T-cell (primary cell): ENCODE measurements around the gene CCBE1. TPM values are rescaled to one million over a fixed set of nuclear protein-coding genes. Genes with fewer than 3 reads are reported as not detected.

Source experiments
- ATAC-seq, 4 experiments: fragments of 200-7000 bp in 3 of 4; fragments of 150-1000 bp in 1 of 4; cut with Tn5 transposase; replicated peaks in 1 of 4; 1 replicate in 3 of 4; 2 replicates in 1 of 4; pipeline ENCODE4 v1.10.0; 2021; ENCODE audit warnings: moderate library complexity in 3 of 4, mild to moderate bottlenecking in 2 of 4, moderate number of reproducible peaks in 1 of 4
- CTCF ChIA-PET, 2 donors: fragments of 300-600 bp; sonication (Branson Sonifier 250); formaldehyde crosslinking; loops; one replicate each; lab custom pipeline; 2022; ENCODE audit warnings: antibody characterized with exemption in 2 of 2; lab: Charles Lee
- POLR2A ChIA-PET, 2 donors: fragments of 300-600 bp; sonication (Branson Sonifier 250); formaldehyde crosslinking; loops; one replicate each; lab custom pipeline; 2022; ENCODE audit warnings: antibody characterized with exemption in 2 of 2; lab: Charles Lee
- DNase-seq, 35 experiments: peaks; one replicate each; pipeline versions ENCODE4 v3.0.0 to v3.0.0-alpha.2; 2013 to 2023
- H3K27ac ChIP-seq: one replicate; pipeline ENCODE4 v1.5.1; 2013; ENCODE audit warnings: low read length
- H3K27me3 ChIP-seq, 2 experiments: replicated peaks in 1 of 2; 1 replicate in 1 of 2; 2 replicates in 1 of 2; pipeline versions ENCODE4 v1.6.1 to v1.7.0; 2013; ENCODE audit warnings: low read length in 1 of 2, mixed read lengths in 1 of 2; ENCODE audit not compliant: control insufficient read depth in 2 of 2, insufficient read depth in 2 of 2; ENCODE audit errors: extremely low read depth in 1 of 2
- H3K36me3 ChIP-seq, 2 donors: 1 replicate in 1 of 2; 2 replicates in 1 of 2; pipeline versions ENCODE4 v1.6.1 to v1.7.0; 2013; ENCODE audit warnings: low read length in 1 of 2; ENCODE audit not compliant: control insufficient read depth in 2 of 2, insufficient read depth in 1 of 2; ENCODE audit errors: extremely low read depth in 1 of 2
- H3K4me1 ChIP-seq, 2 experiments: 1 replicate in 1 of 2; 2 replicates in 1 of 2; pipeline versions ENCODE4 v1.6.1 to v1.7.0; 2013; ENCODE audit warnings: low read length in 2 of 2, mixed read lengths in 1 of 2; ENCODE audit not compliant: insufficient read depth in 2 of 2, control insufficient read depth in 1 of 2; ENCODE audit errors: extremely low read depth in 1 of 2
- H3K4me3 ChIP-seq, 2 donors: 1 replicate in 1 of 2; 2 replicates in 1 of 2; pipeline versions ENCODE4 v1.5.1 to v1.7.0; 2013; ENCODE audit warnings: mild to moderate bottlenecking in 2 of 2, low read length in 1 of 2, moderate library complexity in 1 of 2; ENCODE audit not compliant: control insufficient read depth in 1 of 2; ENCODE audit errors: extremely low read depth in 1 of 2
- H3K9me3 ChIP-seq: 2 replicates; pipeline ENCODE4 v1.7.0; 2013
- H3K27ac Mint-ChIP-seq, 2 donors: one replicate each; pipeline ENCODE4 v1.8.0; 2020 to 2021; ENCODE audit warnings: mild to moderate bottlenecking in 2 of 2, mixed read lengths in 2 of 2
- H3K27me3 Mint-ChIP-seq, 2 donors: one replicate each; pipeline ENCODE4 v1.8.0; 2021 to 2022; ENCODE audit warnings: mixed read lengths in 2 of 2
- H3K36me3 Mint-ChIP-seq: one replicate; pipeline ENCODE4 v1.8.0; 2021; ENCODE audit warnings: mixed read lengths
- H3K4me1 Mint-ChIP-seq, 3 donors: one replicate each; pipeline ENCODE4 v1.8.0; 2020 to 2022; ENCODE audit warnings: mixed read lengths in 3 of 3, mild to moderate bottlenecking in 1 of 3
- H3K4me3 Mint-ChIP-seq, 3 donors: one replicate each; pipeline ENCODE4 v1.8.0; 2020 to 2022; ENCODE audit warnings: mild to moderate bottlenecking in 3 of 3, mixed read lengths in 3 of 3, moderate library complexity in 3 of 3
- H3K9me3 Mint-ChIP-seq, 3 donors: one replicate each; pipeline ENCODE4 v1.8.0; 2020 to 2022; ENCODE audit warnings: mixed read lengths in 3 of 3
- WGBS: methylation state at CpG from one replicate; pipeline ENCODE4 v1.1.5; 2013; ENCODE audit warnings: missing lambda C conversion rate; ENCODE audit not compliant: insufficient coverage; 5-methylcytosine and 5-hydroxymethylcytosine counted together
- total RNA-seq, 35 experiments: library from RNA in 6 of 35; stranded (reverse) in 6 of 35; fragments of 120-200 nt in 1 of 35; gene quantifications; one replicate each; pipeline versions ENCODE4 v1.2.1 to v1.2.4 and lab custom pipeline; 2013 to 2026

Gene CCBE1
- total RNA-seq, 5 donors from 2014 or later (not counting 1 experiment from before 2014, with no cell fraction given): 0.07 to 0.32 (median 0.29) TPM; not detected in 2

DNA sequence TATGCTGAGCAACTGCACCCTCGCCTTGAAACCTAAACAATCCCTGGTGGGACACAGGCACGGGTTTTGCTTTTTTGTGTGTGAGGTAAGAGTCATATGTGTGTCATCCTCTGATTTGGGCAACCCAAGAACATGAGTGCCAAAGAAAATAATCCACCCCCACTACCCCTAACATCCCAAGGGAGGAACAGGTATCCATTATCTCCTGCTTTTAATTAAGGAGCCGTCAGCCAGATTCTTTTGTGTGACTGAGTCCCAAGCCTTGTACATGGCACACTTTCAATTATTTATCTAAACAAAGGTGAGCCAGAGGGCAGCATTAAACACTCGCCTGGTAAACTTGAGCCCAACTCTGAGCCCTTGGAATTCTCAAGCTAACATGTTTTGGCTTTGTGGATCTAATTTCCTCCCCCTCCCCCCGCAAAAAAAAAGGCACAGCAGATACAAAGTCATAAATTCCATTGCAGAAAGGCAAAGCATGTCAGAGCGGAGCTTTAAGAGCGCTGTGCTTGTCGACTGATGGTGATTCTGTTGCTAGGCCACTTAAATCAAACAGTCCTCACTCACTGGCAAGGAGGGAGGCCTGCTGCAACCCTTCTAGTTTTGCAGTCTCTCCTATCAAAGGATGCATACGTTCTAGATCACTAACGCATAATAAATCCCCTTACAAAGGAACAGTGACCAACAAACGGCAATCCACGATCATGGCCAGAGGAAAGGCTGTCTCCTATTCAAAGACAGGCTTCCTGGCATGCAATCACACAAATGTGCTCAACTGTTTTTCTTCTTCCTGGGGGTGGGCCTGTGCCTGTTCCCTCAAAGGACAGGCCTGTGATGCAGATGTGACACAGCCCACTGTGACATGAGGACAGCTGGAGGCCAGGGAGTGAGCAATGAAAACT lies 194.7 kb downstream of the CCBE1 start:
- no peak overlapping the region for H3K4me3 ChIP-seq
- no peaks in the 10 kb centered on the region for H3K4me1 ChIP-seq
- CTCF ChIA-PET: no interaction called here
- Mint-ChIP-seq H3K27me3 (peaks cover 4 to 9% of the 10 kb centered on the region in 2 donors), H3K4me1 (no peaks in the 10 kb centered on the region), H3K4me3 (no peak overlapping the region), H3K27ac (no peak overlapping the region), H3K36me3 (no peaks in the 10 kb centered on the region), H3K9me3 (peaks cover 2 to 15% (median 3%) of the 10 kb centered on the region in 3 donors)
- H3K36me3 ChIP-seq: no peaks in the 10 kb centered on the region
- ATAC-seq: no peak
- DNase-seq: no peak
- POLR2A ChIA-PET: no interaction called here
- WGBS: 68% methylated on average over 10 of the region's 12 CpGs
- H3K9me3 ChIP-seq: no peaks in the 10 kb centered on the region
- H3K27ac ChIP-seq: no peak overlapping the region
- peaks cover 0 to 2% of the 10 kb centered on the region in 2 experiments for H3K27me3 ChIP-seq

DNA sequence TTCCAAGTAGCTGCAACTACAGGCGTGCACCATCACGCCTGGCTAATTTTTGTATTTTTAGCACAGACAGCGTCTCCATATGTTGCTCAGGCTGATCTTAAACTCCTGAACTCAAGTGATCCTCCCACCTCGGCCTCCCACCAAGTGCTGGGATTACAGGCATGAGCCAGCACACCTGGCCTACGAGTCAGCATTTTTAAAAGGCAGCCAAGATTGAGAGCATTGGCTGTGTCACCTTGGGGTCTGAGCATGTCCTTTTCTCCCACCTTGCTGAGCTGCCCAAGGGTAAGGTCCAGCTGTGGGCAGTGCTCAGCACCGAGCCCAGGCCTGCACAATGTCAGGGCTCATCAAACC lies 195.3 kb downstream of the CCBE1 start:
- POLR2A ChIA-PET: no interaction called here
- no peak for ATAC-seq

DNA sequence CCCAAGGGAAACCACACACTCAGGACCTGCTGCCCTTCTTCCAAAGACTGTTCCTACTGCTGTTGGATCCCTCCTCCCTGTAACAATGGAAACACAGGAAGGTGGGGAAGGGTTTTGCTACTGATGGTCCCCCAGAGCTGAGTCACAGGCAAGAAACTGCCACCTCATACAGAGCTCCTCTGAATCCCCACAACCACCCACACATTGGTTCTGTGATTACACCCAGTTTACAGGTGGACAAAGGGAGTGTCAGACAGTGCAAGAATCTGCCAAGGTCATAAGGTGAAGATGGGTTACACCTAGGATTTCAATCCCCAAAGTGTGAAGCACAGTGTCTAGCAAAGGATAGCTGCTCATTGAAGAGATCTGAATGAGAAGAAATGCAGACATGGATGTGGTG lies 196.5 kb downstream of the CCBE1 start:
- H3K27me3 Mint-ChIP-seq: peaks cover 7 to 9% of the 10 kb centered on the region in 2 donors
- no peak overlapping the region for H3K27ac Mint-ChIP-seq
- H3K27me3 ChIP-seq: no peaks in the 10 kb centered on the region
- peaks cover 2 to 15% (median 3%) of the 10 kb centered on the region in 3 donors for H3K9me3 Mint-ChIP-seq
- ATAC-seq: no peak
- H3K4me3 ChIP-seq: no peak overlapping the region
- ChIA-PET POLR2A (no interaction called here), CTCF (no interaction called here)
- H3K4me3 Mint-ChIP-seq: no peak overlapping the region
- no peaks in the 10 kb centered on the region for H3K4me1 Mint-ChIP-seq
- no peaks in the 10 kb centered on the region for H3K4me1 ChIP-seq
- no peaks in the 10 kb centered on the region for H3K9me3 ChIP-seq
- no peak overlapping the region for H3K27ac ChIP-seq
- H3K36me3 Mint-ChIP-seq: no peaks in the 10 kb centered on the region
- DNase-seq: no peak
- no peaks in the 10 kb centered on the region for H3K36me3 ChIP-seq

More for the DNA sequence above, 195.3 kb downstream of the CCBE1 start:
- CTCF ChIA-PET: no interaction called here
- peaks cover 0 to 2% of the 10 kb centered on the region in 2 experiments for H3K27me3 ChIP-seq
- no peaks in the 10 kb centered on the region for H3K9me3 ChIP-seq
- no peak overlapping the region for H3K4me3 Mint-ChIP-seq
- H3K9me3 Mint-ChIP-seq: peaks cover 2 to 18% (median 3%) of the 10 kb centered on the region in 3 donors
- no peak overlapping the region for H3K4me3 ChIP-seq
- WGBS: 73% methylated on average over 5 of the region's 6 CpGs
- H3K4me1 Mint-ChIP-seq: no peaks in the 10 kb centered on the region
- H3K4me1 ChIP-seq: no peaks in the 10 kb centered on the region
- H3K27ac ChIP-seq: no peak overlapping the region
- no peaks in the 10 kb centered on the region for H3K36me3 ChIP-seq
- H3K27me3 Mint-ChIP-seq: peaks cover 7 to 9% of the 10 kb centered on the region in 2 donors
- no peaks in the 10 kb centered on the region for H3K36me3 Mint-ChIP-seq
- H3K27ac Mint-ChIP-seq: no peak overlapping the region
- DNase-seq: no peak

GRCh38 chr18:59498506-59499086 lies 198.6 kb downstream of the CCBE1 start:
- peaks cover 7 to 9% of the 10 kb centered on the region in 2 donors for H3K27me3 Mint-ChIP-seq
- no peaks in the 10 kb centered on the region for H3K4me1 ChIP-seq
- H3K36me3 Mint-ChIP-seq: no peaks in the 10 kb centered on the region
- ChIA-PET CTCF (no interaction called here), POLR2A (no interaction called here)
- no peak overlapping the region for H3K4me3 ChIP-seq
- DNase-seq (no peak), ATAC-seq (no peak)
- no peaks in the 10 kb centered on the region for H3K36me3 ChIP-seq
- 78% methylated on average over 3 of the region's 4 CpGs for WGBS
- peaks cover 2 to 14% (median 3%) of the 10 kb centered on the region in 3 donors for H3K9me3 Mint-ChIP-seq
- no peaks in the 10 kb centered on the region for H3K4me1 Mint-ChIP-seq
- no peaks in the 10 kb centered on the region for H3K27me3 ChIP-seq
- H3K4me3 Mint-ChIP-seq: no peak overlapping the region
- no peak overlapping the region for H3K27ac ChIP-seq
- H3K9me3 ChIP-seq: no peaks in the 10 kb centered on the region
- no peak overlapping the region for H3K27ac Mint-ChIP-seq

- no peak overlapping the region for H3K4me3 ChIP-seq
- no peaks in the 10 kb centered on the region for H3K9me3 ChIP-seq
- no peak overlapping the region for H3K27ac ChIP-seq
- Mint-ChIP-seq H3K36me3 (no peaks in the 10 kb centered on the region), H3K9me3 (peaks cover 0 to 4% (median 0%) of the 10 kb centered on the region in 3 donors), H3K4me1 (no peaks in the 10 kb centered on the region), H3K27me3 (peaks cover 5 to 10% of the 10 kb centered on the region in 2 donors), H3K4me3 (no peak overlapping the region), H3K27ac (no peak overlapping the region)
- DNase-seq (no peak), ATAC-seq (no peak)
- H3K4me1 ChIP-seq: no peaks in the 10 kb centered on the region
- H3K36me3 ChIP-seq: no peaks in the 10 kb centered on the region
- 80% methylated on average over 1 of the region's 4 CpGs for WGBS
- CTCF ChIA-PET: no interaction called here
- no peaks in the 10 kb centered on the region for H3K27me3 ChIP-seq
- POLR2A ChIA-PET: no interaction called here
These were observed 204.3 kb downstream of the CCBE1 start for GRCh38 chr18:59492756-59493421.

- Mint-ChIP-seq H3K4me1 (no peaks in the 10 kb centered on the region), H3K9me3 (no peaks in the 10 kb centered on the region), H3K27me3 (peaks cover 3 to 13% of the 10 kb centered on the region in 2 donors), H3K4me3 (no peak overlapping the region), H3K27ac (no peak overlapping the region), H3K36me3 (no peaks in the 10 kb centered on the region)
- no peak overlapping the region for H3K4me3 ChIP-seq
- ATAC-seq (no peak), DNase-seq (no peak)
- no peaks in the 10 kb centered on the region for H3K9me3 ChIP-seq
- no peaks in the 10 kb centered on the region for H3K27me3 ChIP-seq
- ChIA-PET POLR2A (no interaction called here), CTCF (no interaction called here)
- no peaks in the 10 kb centered on the region for H3K4me1 ChIP-seq
- H3K36me3 ChIP-seq: no peaks in the 10 kb centered on the region
- no peak overlapping the region for H3K27ac ChIP-seq
- no CpG with 5 or more reads among the region's 2 CpGs for WGBS
These were observed 208.3 kb downstream of the CCBE1 start for GRCh38 chr18:59488899-59489298.
